HepG2 (cell line): Measurements from ENCODE around the gene ZMYND8. TPM values are rescaled to one million over a fixed set of nuclear protein-coding genes. Genes with fewer than 3 reads are reported as not detected.
A peak's percentile ranks its signal among the peaks of the same experiment; 100 is the strongest.

Experiments
- ADNP ChIP-seq: sonication (generic); formaldehyde crosslinking; IDR thresholded peaks from 2 replicates; pipeline ENCODE4 v1.4.0; 2020; ENCODE audit warnings: missing genetic modification reagents
- HCFC1 ChIP-seq: fragments of 150-350 bp; IDR thresholded peaks from 2 replicates; pipeline ENCODE4 v1.6.1; 2014; ENCODE audit warnings: low read depth, low read length
- KLF13 ChIP-seq: sonication (generic); formaldehyde crosslinking; IDR thresholded peaks from 2 replicates; pipeline ENCODE4 v1.4.0; 2020; ENCODE audit warnings: mild to moderate bottlenecking, missing genetic modification reagents
- MXI1 ChIP-seq: IDR thresholded peaks from 3 replicates; pipeline ENCODE4 v1.6.1; 2012; ENCODE audit warnings: low read depth, low read length, inconsistent platforms, borderline replicate concordance
- PHB2 ChIP-seq: fragments of 450-650 bp; IDR thresholded peaks from 2 replicates; pipeline ENCODE4 v1.6.1; 2018; ENCODE audit not compliant: partially characterized antibody
- RAD51 ChIP-seq: fragments of 450-650 bp; IDR thresholded peaks from 2 replicates; pipeline ENCODE4 v1.6.1; 2016; ENCODE audit warnings: borderline replicate concordance
- SOX6 ChIP-seq, 2 experiments: fragments of 450-650 bp in 1 of 2; sonication (generic) in 1 of 2; formaldehyde crosslinking in 1 of 2; IDR thresholded peaks; 2 replicates each; pipeline versions ENCODE4 v1.4.0 to v1.6.1; 2017 to 2020; ENCODE audit warnings: antibody characterized with exemption in 1 of 2, mild to moderate bottlenecking in 1 of 2, missing genetic modification reagents in 1 of 2
- SP4 ChIP-seq: sonication (generic); formaldehyde crosslinking; IDR thresholded peaks from 2 replicates; pipeline ENCODE4 v1.8.1; 2023; ENCODE audit warnings: mild to moderate bottlenecking, missing genetic modification reagents
- SYNCRIP ChIP-seq: fragments of 200-400 bp; formaldehyde crosslinking; IDR thresholded peaks from 2 replicates; pipeline ENCODE4 v1.6.1; 2018; ENCODE audit warnings: mild to moderate bottlenecking, low read depth, low read length; ENCODE audit not compliant: insufficient read depth
- TBX2 ChIP-seq: sonication (generic); formaldehyde crosslinking; IDR thresholded peaks from 2 replicates; pipeline ENCODE4 v1.5.0; 2020; ENCODE audit warnings: missing genetic modification reagents, mild to moderate bottlenecking, borderline replicate concordance
- TBX3 ChIP-seq: fragments of 450-650 bp; IDR thresholded peaks from 2 replicates; pipeline ENCODE4 v1.6.1; 2017; ENCODE audit warnings: antibody characterized with exemption, mild to moderate bottlenecking, inconsistent platforms, borderline replicate concordance
- ZC3H13 ChIP-seq: sonication (generic); formaldehyde crosslinking; IDR thresholded peaks from 2 replicates; pipeline ENCODE4 v1.8.1; 2023; ENCODE audit warnings: mild to moderate bottlenecking, missing genetic modification reagents, moderate library complexity
- ZKSCAN5 ChIP-seq: sonication (generic); formaldehyde crosslinking; IDR thresholded peaks from 2 replicates; pipeline ENCODE4 v1.5.1; 2020; ENCODE audit warnings: mild to moderate bottlenecking, missing genetic modification reagents
- ZNF33A ChIP-seq: sonication (generic); formaldehyde crosslinking; IDR thresholded peaks from 2 replicates; pipeline ENCODE4 v1.5.1; 2020; ENCODE audit warnings: missing genetic modification reagents, mild to moderate bottlenecking, moderate library complexity, borderline replicate concordance
- ZNF350 ChIP-seq: sonication (generic); formaldehyde crosslinking; IDR thresholded peaks from 2 replicates; pipeline ENCODE4 v1.4.0; 2020; ENCODE audit warnings: mild to moderate bottlenecking, low read depth, missing genetic modification reagents, borderline replicate concordance
- polyA plus RNA-seq, 8 experiments: library from polyadenylated mRNA; depleted of rRNA in 3 of 8; stranded (reverse) in 7 of 8; unstranded in 1 of 8; fragments of >200 nt; fragmentation: Illumina TruSeq in 4 of 8; extraction: Trizol in 4 of 8; gene quantifications; 2 replicates each; pipeline versions ENCODE4 v1.2.1 to v1.2.3, GENCODE V29; 2011 to 2016; ENCODE audit warnings: low read depth in 4 of 8, missing spikeins in 1 of 8, mixed read lengths in 1 of 8; ENCODE audit not compliant: insufficient read depth in 1 of 8
- total RNA-seq, 5 experiments: library from RNA; depleted of rRNA; stranded (reverse); fragments of >200 nt; fragmentation: Illumina TruSeq; extraction: Trizol; gene quantifications; 2 replicates each; pipeline ENCODE4 v1.2.3, GENCODE V29; 2016; ENCODE audit warnings: low read depth in 1 of 5
- TF ChIP-seq, protein P1 (sequence below): sonication (generic); formaldehyde crosslinking; IDR thresholded peaks from 2 replicates; pipeline ENCODE4 v1.4.0; 2020; ENCODE audit warnings: missing genetic modification reagents, mild to moderate bottlenecking, borderline replicate concordance
- TF ChIP-seq, protein P2 (sequence below): fragments of 450-650 bp; IDR thresholded peaks from 2 replicates; pipeline ENCODE4 v1.6.1; 2016
- TF ChIP-seq, protein P3 (sequence below): sonication (generic); formaldehyde crosslinking; IDR thresholded peaks from 2 replicates; pipeline ENCODE4 v1.5.0; 2020; ENCODE audit warnings: mild to moderate bottlenecking, missing genetic modification reagents, moderate library complexity
- TF ChIP-seq, protein P4 (sequence below): IDR thresholded peaks from 2 replicates; pipeline ENCODE4 v1.6.1; 2016; ENCODE audit warnings: missing biosample characterization, missing genetic modification reagents, low read depth
- TF ChIP-seq, protein P5 (sequence below): sonication (generic); formaldehyde crosslinking; IDR thresholded peaks from 2 replicates; pipeline ENCODE4 v1.5.1; 2020; ENCODE audit warnings: mild to moderate bottlenecking, missing genetic modification reagents, borderline replicate concordance

The ZMYND8 gene
- total and polyA plus RNA-seq, 2 of the 13 experiments (the other 11 are each of a cell fraction or from before 2014, with no cell fraction given): 53.9 to 84.7 TPM

DNA sequence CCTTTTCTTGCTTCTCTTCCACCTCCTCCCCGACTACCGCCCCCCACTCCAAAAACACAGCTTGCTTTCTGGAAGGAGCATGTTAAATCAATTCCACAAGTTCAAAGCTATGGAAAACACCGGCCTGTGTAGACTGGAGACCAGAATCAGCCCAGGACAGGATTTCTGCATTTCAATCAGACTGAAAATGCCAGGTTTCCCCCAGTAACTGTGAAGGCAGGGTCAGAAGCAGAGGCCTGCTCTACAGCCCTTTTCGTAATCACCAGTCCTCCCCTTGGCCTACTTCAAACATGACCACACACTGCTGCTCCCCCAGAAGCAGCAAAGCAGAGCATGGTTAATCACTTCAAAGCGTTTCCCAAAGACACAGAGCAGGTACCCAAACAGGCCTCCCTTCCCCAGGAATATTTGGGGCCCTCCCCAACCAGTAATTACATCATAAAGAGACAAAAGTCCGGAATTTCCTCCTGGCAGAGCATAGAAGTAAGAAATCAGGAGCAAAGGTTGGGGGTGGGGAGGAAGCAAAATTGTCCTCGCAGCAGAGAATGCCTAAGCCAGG lies 38.4 kb downstream of the ZMYND8 start (continued):
- TF ChIP-seq, protein P1, sequence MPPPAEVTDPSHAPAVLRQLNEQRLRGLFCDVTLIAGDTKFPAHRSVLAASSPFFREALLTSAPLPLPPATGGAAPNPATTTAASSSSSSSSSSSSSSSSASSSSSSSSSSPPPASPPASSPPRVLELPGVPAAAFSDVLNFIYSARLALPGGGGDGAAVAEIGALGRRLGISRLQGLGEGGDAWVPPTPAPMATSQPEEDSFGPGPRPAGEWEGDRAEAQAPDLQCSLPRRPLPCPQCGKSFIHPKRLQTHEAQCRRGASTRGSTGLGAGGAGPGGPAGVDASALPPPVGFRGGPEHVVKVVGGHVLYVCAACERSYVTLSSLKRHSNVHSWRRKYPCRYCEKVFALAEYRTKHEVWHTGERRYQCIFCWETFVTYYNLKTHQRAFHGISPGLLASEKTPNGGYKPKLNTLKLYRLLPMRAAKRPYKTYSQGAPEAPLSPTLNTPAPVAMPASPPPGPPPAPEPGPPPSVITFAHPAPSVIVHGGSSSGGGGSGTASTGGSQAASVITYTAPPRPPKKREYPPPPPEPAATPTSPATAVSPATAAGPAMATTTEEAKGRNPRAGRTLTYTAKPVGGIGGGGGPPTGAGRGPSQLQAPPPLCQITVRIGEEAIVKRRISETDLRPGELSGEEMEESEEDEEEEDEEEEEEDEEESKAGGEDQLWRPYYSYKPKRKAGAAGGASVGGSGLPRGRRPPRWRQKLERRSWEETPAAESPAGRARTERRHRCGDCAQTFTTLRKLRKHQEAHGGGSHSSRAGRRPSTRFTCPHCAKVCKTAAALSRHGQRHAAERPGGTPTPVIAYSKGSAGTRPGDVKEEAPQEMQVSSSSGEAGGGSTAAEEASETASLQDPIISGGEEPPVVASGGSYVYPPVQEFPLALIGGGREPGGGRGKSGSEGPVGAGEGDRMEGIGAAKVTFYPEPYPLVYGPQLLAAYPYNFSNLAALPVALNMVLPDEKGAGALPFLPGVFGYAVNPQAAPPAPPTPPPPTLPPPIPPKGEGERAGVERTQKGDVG (CRISPR knock-in tag): no peak
- peak; percentile 72; the same call in 1 of the 2 replicates for TF ChIP-seq ZNF350 (CRISPR knock-in tag)
- 0 out of 2 replicates have a peak, but pooled peaks have one; percentile 20 for TF ChIP-seq ZKSCAN5 (CRISPR knock-in tag)
- TF ChIP-seq SOX6 (IDR thresholded peaks at IDR 0.05): no peak
- peak; percentile 91 for TF ChIP-seq SOX6 (CRISPR knock-in tag; IDR thresholded peaks at IDR 0.05)
- no peak for TF ChIP-seq ZNF33A (CRISPR knock-in tag)
- TF ChIP-seq, protein P2, sequence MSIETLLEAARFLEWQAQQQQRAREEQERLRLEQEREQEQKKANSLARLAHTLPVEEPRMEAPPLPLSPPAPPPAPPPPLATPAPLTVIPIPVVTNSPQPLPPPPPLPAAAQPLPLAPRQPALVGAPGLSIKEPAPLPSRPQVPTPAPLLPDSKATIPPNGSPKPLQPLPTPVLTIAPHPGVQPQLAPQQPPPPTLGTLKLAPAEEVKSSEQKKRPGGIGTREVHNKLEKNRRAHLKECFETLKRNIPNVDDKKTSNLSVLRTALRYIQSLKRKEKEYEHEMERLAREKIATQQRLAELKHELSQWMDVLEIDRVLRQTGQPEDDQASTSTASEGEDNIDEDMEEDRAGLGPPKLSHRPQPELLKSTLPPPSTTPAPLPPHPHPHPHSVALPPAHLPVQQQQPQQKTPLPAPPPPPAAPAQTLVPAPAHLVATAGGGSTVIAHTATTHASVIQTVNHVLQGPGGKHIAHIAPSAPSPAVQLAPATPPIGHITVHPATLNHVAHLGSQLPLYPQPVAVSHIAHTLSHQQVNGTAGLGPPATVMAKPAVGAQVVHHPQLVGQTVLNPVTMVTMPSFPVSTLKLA: no peak
- 0 out of 2 replicates have a peak, but pooled peaks have one; percentile 4 for TF ChIP-seq KLF13 (CRISPR knock-in tag)
- TF ChIP-seq, protein P3, sequence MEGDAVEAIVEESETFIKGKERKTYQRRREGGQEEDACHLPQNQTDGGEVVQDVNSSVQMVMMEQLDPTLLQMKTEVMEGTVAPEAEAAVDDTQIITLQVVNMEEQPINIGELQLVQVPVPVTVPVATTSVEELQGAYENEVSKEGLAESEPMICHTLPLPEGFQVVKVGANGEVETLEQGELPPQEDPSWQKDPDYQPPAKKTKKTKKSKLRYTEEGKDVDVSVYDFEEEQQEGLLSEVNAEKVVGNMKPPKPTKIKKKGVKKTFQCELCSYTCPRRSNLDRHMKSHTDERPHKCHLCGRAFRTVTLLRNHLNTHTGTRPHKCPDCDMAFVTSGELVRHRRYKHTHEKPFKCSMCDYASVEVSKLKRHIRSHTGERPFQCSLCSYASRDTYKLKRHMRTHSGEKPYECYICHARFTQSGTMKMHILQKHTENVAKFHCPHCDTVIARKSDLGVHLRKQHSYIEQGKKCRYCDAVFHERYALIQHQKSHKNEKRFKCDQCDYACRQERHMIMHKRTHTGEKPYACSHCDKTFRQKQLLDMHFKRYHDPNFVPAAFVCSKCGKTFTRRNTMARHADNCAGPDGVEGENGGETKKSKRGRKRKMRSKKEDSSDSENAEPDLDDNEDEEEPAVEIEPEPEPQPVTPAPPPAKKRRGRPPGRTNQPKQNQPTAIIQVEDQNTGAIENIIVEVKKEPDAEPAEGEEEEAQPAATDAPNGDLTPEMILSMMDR (CRISPR knock-in tag): no peak
- TF ChIP-seq, protein P4, sequence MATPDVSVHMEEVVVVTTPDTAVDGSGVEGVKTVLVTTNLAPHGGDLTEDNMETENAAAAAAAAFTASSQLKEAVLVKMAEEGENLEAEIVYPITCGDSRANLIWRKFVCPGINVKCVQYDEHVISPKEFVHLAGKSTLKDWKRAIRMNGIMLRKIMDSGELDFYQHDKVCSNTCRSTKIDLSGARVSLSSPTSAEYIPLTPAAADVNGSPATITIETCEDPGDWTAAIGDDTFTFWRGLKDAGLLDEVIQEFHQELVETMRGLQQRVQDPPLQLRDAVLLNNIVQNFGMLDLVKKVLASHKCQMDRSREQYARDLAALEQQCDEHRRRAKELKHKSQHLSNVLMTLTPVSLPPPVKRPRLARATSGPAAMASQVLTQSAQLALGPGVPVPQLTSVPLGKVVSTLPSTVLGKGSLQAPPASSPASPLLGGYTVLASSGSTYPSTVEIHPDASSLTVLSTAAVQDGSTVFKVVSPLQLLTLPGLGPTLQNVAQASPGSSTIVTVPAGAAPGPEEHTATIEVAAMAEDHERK (CRISPR knock-in tag): no peak
- TF ChIP-seq TBX2 (CRISPR knock-in tag): peak; percentile 78; the same call in 1 of the 2 replicates
- TF ChIP-seq, protein P5, sequence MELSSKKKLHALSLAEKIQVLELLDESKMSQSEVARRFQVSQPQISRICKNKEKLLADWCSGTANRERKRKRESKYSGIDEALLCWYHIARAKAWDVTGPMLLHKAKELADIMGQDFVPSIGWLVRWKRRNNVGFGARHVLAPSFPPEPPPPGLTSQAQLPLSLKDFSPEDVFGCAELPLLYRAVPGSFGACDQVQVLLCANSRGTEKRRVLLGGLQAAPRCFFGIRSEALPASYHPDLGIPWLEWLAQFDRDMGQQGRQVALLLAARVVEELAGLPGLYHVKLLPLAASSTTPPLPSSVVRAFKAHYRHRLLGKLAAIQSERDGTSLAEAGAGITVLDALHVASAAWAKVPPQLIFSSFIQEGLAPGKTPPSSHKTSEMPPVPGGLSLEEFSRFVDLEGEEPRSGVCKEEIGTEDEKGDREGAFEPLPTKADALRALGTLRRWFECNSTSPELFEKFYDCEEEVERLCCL (CRISPR knock-in tag): no peak; the same call in 1 of the 2 replicates
- TF ChIP-seq MXI1: no peak; the same call in 2 of the 3 replicates
- no peak for TF ChIP-seq SYNCRIP
- no peak for TF ChIP-seq HCFC1
- TF ChIP-seq ADNP: no peak
- no peak for TF ChIP-seq PHB2
- TF ChIP-seq ZC3H13 (CRISPR knock-in tag): peak; percentile 93
- no peak for TF ChIP-seq RAD51
- no peak for TF ChIP-seq SP4
- TF ChIP-seq TBX3: no peak
